GM12878 (cell line): Measurements from ENCODE around the gene KANTR. TPM values are rescaled to one million over a fixed set of nuclear protein-coding genes. Genes with fewer than 3 reads are reported as not detected.
"Not testable (repeated sequence)": the region's sequence is repeated elsewhere in the genome, so short reads cannot be mapped to it uniquely, and the experiment has no call there.

Experiments
- ATAC-seq: fragments of 200-7000 bp; cut with Tn5 transposase; 3 replicates; pipeline ENCODE4 v1.9.1; 2020; ENCODE audit warnings: mild to moderate bottlenecking, moderate library complexity
- BruUV-seq: library from RNA; stranded (reverse); fragments of 400-500 nt; replicated peaks from 2 replicates; lab custom pipeline; 2021; lab: Mats Ljungman, UMichigan
- CTCF ChIA-PET: fragments of 300-600 bp; sonication (Branson Sonifier 250); formaldehyde crosslinking; extraction: SDS; loops from one replicate; lab custom pipeline; 2021; ENCODE audit warnings: inconsistent platforms; lab: Yijun Ruan, JAX
- POLR2A ChIA-PET: fragments of 350-600 bp; formaldehyde crosslinking; extraction: SDS; loops from one replicate; lab custom pipeline; 2021; ENCODE audit warnings: inconsistent platforms; lab: Charles Lee
- RAD21 ChIA-PET: fragments of 300-600 bp; sonication (Branson Sonifier 250); formaldehyde crosslinking; loops from one replicate; lab custom pipeline; 2023; ENCODE audit warnings: antibody characterized with exemption; ENCODE audit not compliant: unreplicated experiment; lab: Charles Lee
- SMC1A ChIA-PET: fragments of 300-600 bp; sonication (Branson Sonifier 250); formaldehyde crosslinking; loops from one replicate; lab custom pipeline; 2023; ENCODE audit not compliant: unreplicated experiment, uncharacterized antibody; lab: Charles Lee
- DNase-seq: peaks from one replicate; pipeline ENCODE4 v3.0.0-alpha.2; 2011; ENCODE audit warnings: low read depth, low spot score
- FAIRE-seq: peaks from 3 replicates; lab custom pipeline; 2011; peaks lifted over from hg19 to GRCh38; lab: Jason Lieb, UNC
- H2AFZ ChIP-seq: 2 replicates; pipeline ENCODE4 v1.6.0; 2011; ENCODE audit warnings: low read depth, low read length, control low read depth; ENCODE audit not compliant: control insufficient read depth
- H3K27ac ChIP-seq: 2 replicates; pipeline ENCODE4 v1.5.1; 2011; ENCODE audit warnings: control low read depth; ENCODE audit not compliant: control insufficient read depth, insufficient read depth
- H3K27me3 ChIP-seq, 2 experiments: replicated peaks in 1 of 2; 2 replicates each; pipeline versions ENCODE4 v1.6.0 to v1.6.1; 2011; ENCODE audit warnings: low read length in 1 of 2; ENCODE audit not compliant: control insufficient read depth in 2 of 2, insufficient read depth in 2 of 2
- H3K36me3 ChIP-seq, 2 experiments: 2 replicates each; pipeline ENCODE4 v1.5.1; 2011; ENCODE audit warnings: low read length in 1 of 2; ENCODE audit not compliant: control insufficient read depth in 2 of 2, insufficient read depth in 2 of 2
- H3K4me1 ChIP-seq: 2 replicates; pipeline ENCODE4 v1.6.1; 2011; ENCODE audit warnings: mild to moderate bottlenecking, low read length, moderate library complexity, mixed read lengths; ENCODE audit not compliant: control insufficient read depth, insufficient read depth
- H3K4me2 ChIP-seq: 2 replicates; pipeline ENCODE4 v1.6.0; 2011; ENCODE audit warnings: control low read depth; ENCODE audit not compliant: control insufficient read depth, insufficient read depth
- H3K4me3 ChIP-seq: fragments of 200-600 bp; sonication (generic); 2 replicates; pipeline ENCODE4 v1.5.1; 2016
- H3K79me2 ChIP-seq: 2 replicates; pipeline ENCODE4 v1.6.0; 2011; ENCODE audit warnings: low read length; ENCODE audit not compliant: control insufficient read depth, insufficient read depth
- H3K9ac ChIP-seq: 2 replicates; pipeline ENCODE4 v1.8.0; 2011; ENCODE audit warnings: low read length, control low read depth, mixed read lengths; ENCODE audit not compliant: control insufficient read depth, insufficient read depth
- H3K9me3 ChIP-seq: replicated peaks from 3 replicates; pipeline ENCODE4 v1.5.1; 2011; ENCODE audit warnings: mild to moderate bottlenecking, low read length; ENCODE audit not compliant: control insufficient read depth, insufficient read depth
- H4K20me1 ChIP-seq: 2 replicates; pipeline ENCODE4 v1.6.0; 2011; ENCODE audit not compliant: control insufficient read depth, insufficient read depth
- ATF2 ChIP-seq: IDR thresholded peaks from 2 replicates; pipeline ENCODE4 v1.6.1; 2012; ENCODE audit warnings: low read length, inconsistent platforms
- ATF3 ChIP-seq: IDR thresholded peaks from 2 replicates; pipeline ENCODE4 v1.6.1; 2011; ENCODE audit warnings: low read depth, mild to moderate bottlenecking, low read length, moderate library complexity, borderline replicate concordance; ENCODE audit errors: extremely low read depth
- BACH1 ChIP-seq: fragments of 450-650 bp; IDR thresholded peaks from 2 replicates; pipeline ENCODE4 v1.6.1; 2017; ENCODE audit warnings: mild to moderate bottlenecking, borderline replicate concordance
- CHD1 ChIP-seq: IDR thresholded peaks from 2 replicates; pipeline ENCODE4 v1.6.1; 2012; ENCODE audit warnings: low read depth, low read length, improper control_type of control experiment
- CHD2 ChIP-seq: IDR thresholded peaks from 2 replicates; pipeline ENCODE4 v1.6.1; 2011; ENCODE audit warnings: low read depth, low read length, improper control_type of control experiment, borderline replicate concordance
- EED ChIP-seq: sonication (generic); IDR thresholded peaks from 2 replicates; pipeline ENCODE4 v1.6.1; 2016; ENCODE audit warnings: antibody characterized with exemption, low read depth
- HDAC6 ChIP-seq: fragments of 200-600 bp; sonication (generic); IDR thresholded peaks from one replicate; pipeline ENCODE4 v1.8.0; 2017; ENCODE audit warnings: antibody characterized with exemption; ENCODE audit not compliant: unreplicated experiment
- MEF2B ChIP-seq: fragments of 450-650 bp; IDR thresholded peaks from 2 replicates; pipeline ENCODE4 v1.6.1; 2018; ENCODE audit warnings: mild to moderate bottlenecking, moderate library complexity; ENCODE audit not compliant: partially characterized antibody, poor library complexity, severe bottlenecking
- RELA ChIP-seq: fragments of 450-650 bp; IDR thresholded peaks from 2 replicates; pipeline ENCODE4 v1.8.0; 2014; ENCODE audit warnings: borderline replicate concordance; ENCODE audit not compliant: partially characterized antibody
- SMAD5 ChIP-seq: IDR thresholded peaks from 2 replicates; pipeline ENCODE4 v1.6.1; 2016; ENCODE audit warnings: antibody characterized with exemption, low read depth
- STAT3 ChIP-seq: IDR thresholded peaks from 2 replicates; pipeline ENCODE4 v1.6.1; 2011; ENCODE audit warnings: low read depth, low read length, improper control_type of control experiment
- TCF12 ChIP-seq: IDR thresholded peaks from 2 replicates; pipeline ENCODE4 v1.6.1; 2011; ENCODE audit warnings: low read depth, mild to moderate bottlenecking, low read length
- ZBTB4 ChIP-seq: fragments of 450-650 bp; formaldehyde crosslinking; IDR thresholded peaks from 2 replicates; pipeline ENCODE4 v1.4.0; 2022; ENCODE audit warnings: mild to moderate bottlenecking, moderate library complexity
- WGBS: methylation state at CpG from one replicate; pipeline ENCODE4 v1.1.6; 2016; ENCODE audit warnings: low lambda C conversion rate; ENCODE audit not compliant: insufficient replicate concordance, insufficient coverage; ENCODE audit errors: missing lambda C conversion rate; 5-methylcytosine and 5-hydroxymethylcytosine counted together
- in situ Hi-C: fragments of 300-500 bp; cut with MboI; formaldehyde crosslinking; loops from 9 replicates; pipeline ENCODE4 v1.14.3; 2018; ENCODE audit warnings: mixed read lengths
- intact Hi-C: fragments of 100-400 bp; cut with micrococcal nuclease; formaldehyde crosslinking; loops from one replicate; pipeline ENCODE4 v1.14.2; 2022; ENCODE audit not compliant: unreplicated experiment
- polyA plus RNA-seq, 11 experiments: library from polyadenylated mRNA; depleted of rRNA in 4 of 11; unstranded in 6 of 11; stranded (reverse) in 5 of 11; fragments of >200 nt; fragmentation: Nextera tagmentation in 4 of 11; fragmentation: Illumina TruSeq in 1 of 11; extraction: Ambion mirVana in 4 of 11; extraction: Trizol in 1 of 11; gene quantifications; 1 replicate in 1 of 11; 2 replicates in 10 of 11; pipeline versions ENCODE4 v1.2.1 to v1.2.3, GENCODE V29; 2011 to 2016; ENCODE audit warnings: inconsistent platforms in 2 of 11, missing spikeins in 2 of 11, low read depth in 1 of 11
- total RNA-seq, 4 experiments: library from RNA; depleted of rRNA in 3 of 4; stranded (reverse); fragments of >200 nt in 3 of 4; fragmentation: Illumina TruSeq in 1 of 4; extraction: Trizol in 1 of 4; gene quantifications; 2 replicates each; pipeline versions ENCODE4 v1.2.1 to v1.2.3, GENCODE V29; 2013 to 2021

Gene KANTR
- total and polyA plus RNA-seq, 10 of the 15 experiments (the other 5 are each of a cell fraction or from before 2014, with no cell fraction given) = 1.00 to 14.8 (median 5.5) TPM

- ChIA-PET CTCF (no interaction called here), RAD21 (no interaction called here), POLR2A (no interaction called here), SMC1A (no interaction called here)
- Histone ChIP-seq H3K9ac (no peak overlapping the region), H2AFZ (no peak overlapping the region), H3K27ac (no peak overlapping the region), H3K4me2 (no peak overlapping the region), H3K4me1 (no peaks in the 10 kb centered on the region), H3K4me3 (no peak overlapping the region), H3K9me3 (no peaks in the 10 kb centered on the region), H3K27me3 (no peaks in the 10 kb centered on the region), H3K79me2 (no peaks in the 10 kb centered on the region), H4K20me1 (no peaks in the 10 kb centered on the region), H3K36me3 (no peaks in the 10 kb centered on the region)
- intact Hi-C loops (no loop called here), in situ Hi-C loops (no loop called here)
- FAIRE-seq = no peak
- WGBS = 66% methylated on average over 7 of the region's 7 CpGs
- DNase-seq = no peak
- BruUV-seq = no TSS peak
- TF ChIP-seq ATF3 (no peak), HDAC6 (no peak), RELA (no peak), STAT3 (no peak), MEF2B (no peak), SMAD5 (no peak), CHD1 (no peak), ATF2 (no peak), BACH1 (no peak), CHD2 (no peak), ZBTB4 (CRISPR knock-in tag) (no peak), TCF12 (no peak), EED (no peak)
- ATAC-seq = no peak
Observed at GRCh38 chrX:53163436-53163835, 69.5 kb downstream of the KANTR start.

GRCh38 chrX:53164566-53164965, 70.6 kb downstream of the KANTR start:
- POLR2A ChIA-PET, RAD21 ChIA-PET, BruUV-seq, H3K79me2 ChIP-seq, H3K9me3 ChIP-seq, H3K4me1 ChIP-seq, H3K27me3 ChIP-seq, H2AFZ ChIP-seq, H3K36me3 ChIP-seq, H3K9ac ChIP-seq, intact Hi-C loops, DNase-seq, in situ Hi-C loops, ATAC-seq, H3K4me2 ChIP-seq, SMC1A ChIA-PET, H3K4me3 ChIP-seq, FAIRE-seq, H3K27ac ChIP-seq, H4K20me1 ChIP-seq, CTCF ChIA-PET: not testable (repeated sequence)
- 67% methylated on average over 6 of the region's 6 CpGs for WGBS
